Activated gamma-delta T cell treated with anti-CD3 and anti-CD28 coated beads, Interleukin-2, amount 50 U/mL, for 16 hours (primary cell): Measurements from ENCODE around the gene HOXA9.

ENCODE experiments used
- DNase-seq: peaks from one replicate; pipeline ENCODE4 v3.0.0-alpha.2; 2020; ENCODE audit warnings: low read depth

The HOXA9 gene

DNA sequence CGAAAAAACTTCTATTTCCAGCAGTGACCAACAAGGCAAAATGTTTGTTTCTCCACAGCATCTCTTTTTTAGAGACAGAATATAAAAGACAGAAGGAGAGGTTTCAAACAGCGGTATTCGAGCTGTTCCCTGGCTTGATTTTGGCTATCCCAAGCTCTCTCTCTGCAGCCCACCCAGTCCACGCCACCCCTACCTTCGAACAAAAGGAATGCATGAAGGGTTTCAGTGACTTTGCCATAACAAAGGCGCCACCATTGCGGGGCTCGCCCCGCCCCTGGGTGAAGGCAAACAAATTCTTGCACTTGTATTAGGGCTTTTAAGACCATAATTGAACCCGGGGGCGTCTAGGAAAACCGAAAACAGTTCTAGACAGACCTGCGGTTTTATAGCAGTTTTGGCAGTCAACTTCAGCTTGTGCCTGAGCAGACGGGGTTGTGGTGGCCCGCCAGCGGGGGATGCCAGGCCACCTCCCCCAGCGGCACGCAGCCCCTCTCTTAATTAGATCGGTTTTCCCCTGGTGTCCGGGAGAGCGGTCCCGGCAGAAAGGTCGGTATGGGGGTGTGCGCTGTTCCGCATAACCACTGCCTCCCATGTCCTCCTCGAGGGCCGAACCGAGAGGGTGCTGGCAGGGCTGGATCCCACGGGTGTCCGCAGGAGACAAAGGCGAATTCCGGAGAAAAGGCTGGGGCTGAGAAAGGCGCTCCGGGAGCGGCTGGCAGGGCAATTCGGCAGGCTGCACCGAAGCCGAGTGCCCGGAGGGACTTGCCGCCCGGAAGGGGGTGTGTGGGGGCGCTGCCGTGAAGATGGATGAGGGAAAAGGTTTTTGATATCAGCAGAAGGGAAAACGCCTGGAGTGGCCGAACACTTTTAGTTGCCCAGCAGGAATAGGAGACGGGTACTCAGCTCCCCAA is 22.4 kb upstream of the HOXA9 start:
- DNase-seq, result no peak

DNA sequence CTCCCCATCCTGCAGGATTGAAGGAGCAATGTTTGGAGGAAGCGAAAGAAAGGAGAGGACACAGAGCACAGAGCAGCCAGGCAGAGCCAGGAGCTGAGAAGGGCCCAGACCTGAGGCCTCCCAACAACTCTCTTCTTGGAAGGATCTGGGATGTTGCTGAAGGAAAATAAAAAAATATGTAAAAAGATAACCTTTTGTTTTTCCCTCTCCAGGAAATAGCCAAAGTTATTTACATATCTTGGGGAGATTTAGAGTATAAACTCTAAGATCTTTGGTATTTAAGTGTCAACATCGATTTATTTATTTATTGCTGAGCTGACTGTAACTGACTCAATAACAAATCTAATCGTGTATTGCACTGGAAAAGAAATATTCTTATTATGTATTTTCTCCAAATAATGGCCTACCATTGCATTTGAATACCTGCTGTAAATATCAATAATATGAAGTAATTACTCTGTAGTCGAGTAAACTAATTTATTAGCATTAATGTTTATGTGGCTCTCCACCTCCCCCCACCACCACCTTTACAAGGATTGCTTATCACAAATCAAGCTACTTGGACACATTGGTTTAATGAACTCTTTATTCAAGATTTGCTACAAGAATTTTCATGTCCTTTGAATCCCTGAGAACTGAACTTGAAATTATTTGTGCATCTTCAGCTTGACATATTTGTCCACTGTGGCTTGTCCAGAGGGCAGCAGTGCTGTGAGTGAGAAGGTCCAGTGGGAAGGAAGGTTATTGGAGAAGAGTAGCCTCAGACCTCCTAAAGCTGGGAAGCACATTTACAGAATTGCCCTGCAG is 21.5 kb upstream of the HOXA9 start:
- no peak for DNase-seq

DNA sequence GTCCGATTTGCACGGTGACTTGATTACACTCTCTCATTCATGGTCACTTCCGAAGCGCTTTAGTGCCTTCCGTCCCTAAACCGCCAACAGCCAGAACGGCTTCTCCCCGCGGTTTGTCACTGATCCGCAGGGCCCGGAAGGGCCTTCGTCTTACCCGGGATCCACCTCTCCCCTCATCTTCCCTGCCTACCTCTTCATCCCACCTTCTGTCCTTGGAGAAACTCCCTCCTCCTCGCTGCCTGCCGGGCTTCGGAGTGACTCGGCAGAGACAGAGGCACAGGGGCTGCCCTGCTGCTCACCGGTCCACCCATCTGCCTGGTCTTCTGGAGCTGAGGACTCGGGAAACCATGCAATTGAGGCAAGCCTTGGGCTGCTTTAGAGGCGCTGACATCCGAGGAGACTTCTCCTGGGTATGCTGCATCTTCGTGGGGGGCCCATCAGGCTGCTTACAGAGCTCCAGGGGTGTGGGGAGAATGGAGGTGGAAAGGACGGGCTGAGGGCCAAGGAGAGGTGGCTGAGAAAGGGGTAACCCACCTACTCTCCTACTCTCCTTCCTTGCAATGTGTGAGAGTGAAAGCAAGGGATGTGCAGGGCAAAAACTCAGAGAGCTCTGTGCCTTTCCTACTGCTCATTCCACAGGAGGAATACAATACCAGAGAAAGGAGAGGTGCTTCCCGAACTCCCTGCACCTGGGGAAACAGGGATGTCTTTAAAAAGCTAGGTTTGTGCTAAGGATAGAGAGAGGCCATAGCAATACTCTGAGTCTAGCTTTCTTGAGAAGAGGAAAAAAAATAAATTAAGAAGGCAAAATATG is 20.7 kb upstream of the HOXA9 start:
- DNase-seq, result no peak

DNA sequence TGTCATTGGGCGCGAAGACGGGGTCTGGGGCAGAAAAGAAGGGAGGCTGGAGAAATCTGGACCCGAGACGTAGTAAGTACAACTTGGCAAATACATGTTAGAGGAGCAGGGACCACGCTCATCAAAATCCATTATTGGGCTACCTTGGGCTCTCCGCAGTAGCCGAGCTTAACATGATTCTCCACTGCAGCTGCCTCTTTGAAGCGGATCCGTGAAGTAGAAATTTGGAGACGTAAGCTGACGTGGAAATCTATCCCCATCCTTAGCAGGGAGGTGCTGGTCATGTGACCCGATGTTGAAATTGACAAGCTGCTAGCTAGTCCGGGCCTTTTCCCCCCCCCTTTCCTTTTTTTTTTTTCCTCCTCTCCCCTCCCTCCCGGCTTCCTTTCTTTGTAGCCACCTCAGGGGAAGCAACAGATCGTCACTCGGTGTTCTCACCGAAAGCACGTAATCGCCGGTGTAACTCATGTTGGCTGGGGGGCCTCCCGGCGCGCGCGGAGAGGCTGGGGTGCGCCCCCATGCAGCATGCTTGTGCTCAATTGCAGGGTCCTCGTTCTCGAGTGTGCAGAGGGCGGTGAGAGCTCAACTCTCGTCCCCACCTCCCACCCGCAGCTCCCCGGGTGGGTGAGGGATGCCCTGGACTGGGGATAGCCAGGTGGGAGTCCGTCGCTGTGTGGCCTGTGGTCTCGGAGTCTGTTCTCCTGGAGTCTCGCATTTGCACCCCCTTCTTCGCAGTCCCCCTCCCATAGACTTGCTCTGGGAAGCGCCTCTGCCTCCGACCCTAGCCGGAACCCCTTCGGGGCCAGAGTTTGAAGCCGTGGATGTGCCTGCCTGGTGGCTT is 19.9 kb upstream of the HOXA9 start, which contains the start of gene HOXA11:
HOXA11 (minus strand) TSS at position 220 of the 841 bp plus-strand sequence; CDS start at position 132, 88 bp downstream.
- DNase-seq, result no peak

DNA sequence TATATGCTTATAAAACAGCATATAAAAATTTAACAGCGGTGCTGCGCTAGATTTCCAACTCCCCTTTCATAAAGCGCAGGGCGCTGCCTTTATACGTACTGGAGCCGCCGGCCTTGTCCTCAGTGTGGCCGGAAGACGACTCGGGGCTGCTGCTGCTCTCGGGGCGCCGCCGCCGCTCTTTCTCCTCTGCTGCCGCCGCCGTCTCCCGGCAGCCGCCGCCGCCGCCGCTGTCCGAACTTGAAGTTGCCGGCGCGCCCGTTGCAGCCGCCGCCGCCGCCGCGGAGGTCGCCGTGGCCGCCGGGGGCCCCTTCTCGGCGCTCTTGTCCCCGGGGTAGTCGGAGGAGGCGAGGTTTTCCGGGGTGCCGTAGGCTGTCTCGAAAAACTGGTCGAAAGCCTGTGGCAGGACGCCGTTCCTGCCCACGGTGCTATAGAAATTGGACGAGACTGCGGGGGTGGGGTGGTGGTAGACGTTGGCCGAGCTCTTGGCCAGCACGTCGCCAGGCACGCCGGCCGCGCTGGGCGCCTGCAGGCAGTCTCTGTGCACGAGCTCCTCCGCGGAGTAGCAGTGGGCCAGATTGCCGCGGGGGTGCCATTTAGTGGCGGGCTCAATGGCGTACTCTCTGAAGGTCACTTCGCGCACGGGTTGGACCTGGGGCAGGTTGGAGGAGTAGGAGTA is 19.1 kb upstream of the HOXA9 start:
- no peak for DNase-seq

DNA sequence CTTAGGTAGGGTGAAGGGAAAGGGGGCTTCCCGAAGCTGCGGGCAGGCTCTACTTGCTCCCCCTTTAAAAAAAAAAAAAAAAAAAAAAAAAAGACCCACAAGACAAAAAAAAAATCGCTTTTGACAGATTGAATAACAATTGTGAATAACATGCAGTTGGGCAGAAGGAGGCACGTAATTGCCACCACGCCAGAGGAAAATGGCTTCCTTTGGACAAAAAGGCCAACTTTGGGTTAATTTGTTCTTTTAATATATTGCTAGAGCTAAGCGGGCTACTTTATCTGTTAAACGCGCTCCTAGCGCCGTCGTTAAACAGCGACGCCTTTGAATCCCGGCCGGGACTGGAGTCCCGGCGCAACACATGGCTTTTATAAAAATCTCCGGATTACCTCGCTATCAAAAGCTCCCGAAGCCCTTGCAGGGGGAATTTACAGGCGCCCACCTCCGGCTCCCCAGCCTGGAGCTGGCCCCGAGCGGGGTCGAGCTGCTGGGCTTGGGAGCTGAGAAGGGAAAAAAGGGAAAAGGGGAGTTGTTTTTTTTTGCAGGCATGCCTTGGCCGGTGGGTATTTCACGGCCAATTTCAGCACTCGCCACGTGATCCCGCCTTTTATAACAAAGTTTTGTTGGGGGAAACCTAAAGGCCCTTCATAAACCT is 18.5 kb upstream of the HOXA9 start:
- DNase-seq, result no peak

DNA sequence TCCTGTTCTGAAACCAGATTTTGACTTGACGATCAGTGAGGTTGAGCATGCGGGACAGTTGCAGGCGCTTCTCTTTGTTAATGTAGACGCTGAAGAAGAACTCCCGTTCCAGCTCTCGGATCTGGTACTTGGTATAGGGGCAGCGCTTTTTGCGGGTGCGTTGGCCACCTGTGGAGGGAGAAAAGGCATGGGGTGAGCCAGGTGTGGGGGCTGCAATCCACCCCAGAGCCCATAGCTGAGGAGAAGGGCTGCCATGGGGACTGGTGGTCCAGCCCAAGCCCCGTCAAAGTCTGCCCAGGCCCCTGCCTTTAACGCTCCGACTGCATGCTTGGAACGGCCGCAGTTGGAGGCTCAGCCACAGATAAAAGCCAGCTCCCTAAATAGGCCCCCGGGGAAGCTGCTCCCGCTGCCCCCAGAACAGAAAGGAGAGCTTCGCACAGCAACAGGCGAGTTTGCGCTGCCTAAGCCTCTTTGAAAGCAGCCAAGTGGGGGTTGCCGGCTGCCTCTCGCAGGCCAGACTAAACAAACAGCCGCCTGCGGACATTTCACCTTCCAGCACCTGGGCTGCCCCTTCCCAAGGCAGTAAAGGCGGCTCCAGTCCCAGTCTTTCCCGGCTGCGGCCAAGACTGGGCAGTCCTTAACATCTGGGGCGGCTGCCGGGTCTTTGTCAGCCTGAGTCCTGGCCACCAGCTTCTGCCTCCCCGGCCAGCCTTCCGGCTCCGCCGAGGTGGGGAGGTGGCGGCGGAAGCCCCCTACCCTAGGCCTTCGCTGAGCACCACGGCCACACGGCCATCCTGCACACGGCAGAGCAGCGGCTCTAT is 17.7 kb upstream of the HOXA9 start:
- no peak for DNase-seq

DNA sequence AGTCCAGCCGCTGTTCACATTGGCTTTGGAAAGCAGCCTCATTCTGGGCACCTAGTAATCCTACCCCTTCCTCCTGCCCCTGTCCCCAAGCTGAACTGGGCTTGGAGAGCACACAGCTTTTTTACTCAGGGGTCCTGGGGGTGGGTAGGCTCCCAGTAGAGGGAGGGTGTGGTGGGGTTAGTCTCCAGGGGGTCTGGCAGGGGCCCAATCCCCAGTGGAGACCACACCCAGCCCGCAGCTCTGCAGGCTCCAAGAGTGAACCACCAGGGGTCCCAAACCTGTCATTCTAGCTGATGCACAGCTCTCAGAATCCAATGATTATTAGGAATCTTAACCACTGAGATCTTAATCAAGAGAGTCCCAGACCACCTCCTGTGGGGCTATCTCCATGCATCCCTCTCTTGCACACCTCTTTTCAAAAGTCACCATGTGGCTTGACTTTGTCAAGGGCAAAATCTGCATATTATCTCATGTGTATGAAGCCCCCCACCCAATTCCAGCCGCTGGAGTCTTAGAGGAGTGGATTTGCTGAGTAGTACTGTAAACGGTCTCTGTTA is 17.0 kb upstream of the HOXA9 start:
- no peak for DNase-seq

DNA sequence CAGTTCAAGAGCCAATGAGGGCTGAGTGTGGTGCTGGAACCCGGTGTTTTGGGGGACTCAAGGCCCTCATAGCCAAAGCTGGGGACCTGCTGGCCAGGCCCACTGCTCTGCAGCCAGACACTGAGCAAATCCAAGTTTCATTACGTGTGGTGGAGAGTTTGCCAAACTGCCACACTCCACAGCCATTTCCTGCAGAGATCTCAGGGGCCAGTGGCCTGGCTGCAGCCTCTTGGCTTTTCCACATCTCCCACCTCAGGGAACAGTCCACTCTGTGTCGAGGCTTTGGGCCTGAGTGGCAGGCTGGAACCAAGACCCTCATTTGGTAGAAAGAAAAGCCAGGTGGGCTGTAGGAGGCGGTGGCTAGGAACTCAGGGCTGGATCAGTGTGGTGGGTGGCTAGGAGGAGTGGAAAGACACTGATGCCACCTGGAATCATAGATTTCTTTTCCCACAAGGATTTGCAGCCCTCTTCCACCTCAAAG is 16.5 kb upstream of the HOXA9 start:
- DNase-seq, result no peak

DNA sequence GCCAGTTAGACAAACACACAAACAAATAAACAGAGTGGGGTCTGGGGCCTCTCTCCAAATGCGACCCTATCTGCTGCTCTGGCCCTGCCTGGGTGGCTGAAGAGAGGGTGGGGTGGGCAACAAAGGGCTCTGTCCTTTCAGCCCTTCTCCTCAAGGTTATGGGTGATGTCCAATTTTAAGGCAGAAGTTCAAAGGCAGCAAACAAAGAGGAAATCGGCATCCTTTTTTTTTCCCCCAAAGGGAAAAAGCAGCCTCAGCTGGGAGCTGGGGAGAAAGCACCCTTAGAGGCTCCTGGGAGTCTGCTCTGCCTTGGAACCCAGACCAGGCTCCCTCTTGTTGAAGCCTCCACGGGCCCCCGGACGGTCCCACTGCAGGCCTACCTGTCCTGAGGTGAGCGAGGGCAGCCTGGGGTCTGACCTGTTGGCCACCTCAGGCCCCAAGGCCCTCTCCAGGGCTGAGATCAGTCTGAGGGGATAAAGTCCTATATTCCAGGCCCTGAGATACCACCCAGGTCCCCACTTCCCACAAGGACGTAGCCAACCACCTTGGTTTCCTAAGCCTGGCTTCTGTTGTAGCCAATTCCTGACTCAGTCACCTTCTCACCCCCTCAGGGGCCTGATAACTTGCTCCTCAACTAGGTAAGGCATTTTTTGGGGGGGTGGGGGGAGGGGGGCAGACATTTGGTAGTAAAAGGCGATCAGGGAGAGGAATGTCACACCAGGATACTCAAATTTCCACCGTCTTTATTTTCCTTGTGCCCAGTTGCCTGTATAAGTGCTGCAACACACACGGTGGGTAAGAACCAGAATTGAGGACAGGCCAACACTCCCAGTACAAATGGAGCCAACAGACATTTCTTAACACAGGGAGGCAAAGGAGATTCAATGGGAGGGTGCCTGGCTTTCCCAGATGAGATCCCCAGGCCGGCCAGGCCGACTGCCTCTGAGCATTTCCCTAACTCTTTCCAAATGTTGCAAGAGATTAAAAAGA is 15.4 kb upstream of the HOXA9 start:
- no peak for DNase-seq

DNA sequence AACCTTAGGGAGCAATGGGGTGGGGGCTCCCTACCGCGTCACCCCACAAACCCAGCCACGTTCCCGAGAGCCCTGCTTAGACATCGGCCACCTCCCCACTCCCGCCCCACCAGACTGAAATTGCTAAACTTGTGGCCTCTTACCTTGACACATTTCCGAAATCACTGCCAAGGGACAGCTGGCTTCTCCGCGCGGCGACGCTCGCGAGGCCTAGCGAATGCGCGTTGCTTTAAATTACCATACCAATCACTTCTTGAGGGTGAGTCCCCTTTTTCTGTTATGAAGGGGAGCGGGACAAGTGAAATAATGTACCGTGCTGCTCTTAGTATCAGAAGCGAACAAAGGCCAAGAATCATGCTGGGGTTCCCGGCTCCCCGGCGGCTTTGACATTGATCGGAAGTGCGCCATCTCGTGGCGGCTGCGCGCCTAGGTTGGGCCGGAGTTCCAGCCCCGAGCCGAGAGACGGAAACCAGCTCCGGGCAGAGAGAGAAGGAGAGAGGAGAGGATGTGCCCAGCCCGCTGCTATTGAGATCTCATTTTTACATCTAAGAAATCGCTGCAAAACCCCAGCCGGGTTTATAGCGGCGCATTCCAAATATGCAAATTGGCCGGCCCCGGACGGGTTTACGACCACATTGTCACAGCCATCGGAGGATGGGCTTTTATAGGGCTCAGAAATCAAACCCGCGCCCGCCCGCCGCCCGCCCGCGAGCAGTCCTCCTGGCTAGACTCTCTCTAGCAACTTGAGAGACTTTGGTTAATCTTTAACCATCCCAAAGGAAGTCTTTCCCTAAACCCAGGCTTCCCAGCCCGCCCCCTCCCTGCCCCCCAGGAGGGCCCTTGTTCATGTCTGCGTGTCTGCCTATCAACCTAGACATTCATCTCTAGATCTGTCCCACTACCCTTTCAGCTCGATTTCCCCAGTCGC is 14.4 kb upstream of the HOXA9 start:
- DNase-seq, result peak; percentile 47

DNA sequence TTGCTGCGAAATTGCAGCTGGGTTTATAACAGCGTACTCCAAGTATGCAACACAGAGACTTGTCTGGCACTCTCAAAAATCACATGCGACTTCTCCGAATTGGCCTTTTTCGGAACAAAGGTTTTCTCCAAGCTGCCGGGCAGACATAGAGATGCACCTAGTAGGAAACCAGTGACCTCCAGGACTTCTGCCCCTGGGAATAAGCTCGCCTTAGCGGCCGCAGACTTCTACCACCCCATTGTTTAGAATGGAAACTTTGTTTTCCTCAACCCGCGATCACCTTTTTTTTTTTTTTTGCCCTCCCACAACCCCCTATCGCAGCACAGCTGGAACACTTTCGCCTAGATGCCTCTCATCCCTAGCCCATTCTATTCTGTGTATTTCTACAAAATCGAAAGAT is 13.7 kb upstream of the HOXA9 start:
- no peak for DNase-seq

DNA sequence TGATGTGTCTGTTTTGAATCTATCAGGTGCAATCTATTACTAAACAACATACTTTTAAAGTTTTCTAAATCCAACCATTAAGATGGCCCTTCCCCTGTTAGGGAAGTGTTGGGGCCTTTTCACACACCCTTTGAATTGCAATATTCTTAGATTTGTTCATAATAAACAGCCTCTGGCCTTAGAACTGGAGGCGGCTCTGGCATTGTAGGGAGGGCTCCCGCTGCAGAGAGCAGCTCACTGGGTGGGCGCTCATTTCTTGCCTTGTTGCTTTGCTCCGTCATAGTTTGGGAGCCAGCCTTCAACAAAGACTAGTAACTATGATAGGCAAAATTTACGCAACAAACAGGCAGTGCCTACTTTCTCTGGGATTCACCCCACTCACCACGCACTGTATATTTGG is 13.0 kb upstream of the HOXA9 start:
- no peak for DNase-seq

DNA sequence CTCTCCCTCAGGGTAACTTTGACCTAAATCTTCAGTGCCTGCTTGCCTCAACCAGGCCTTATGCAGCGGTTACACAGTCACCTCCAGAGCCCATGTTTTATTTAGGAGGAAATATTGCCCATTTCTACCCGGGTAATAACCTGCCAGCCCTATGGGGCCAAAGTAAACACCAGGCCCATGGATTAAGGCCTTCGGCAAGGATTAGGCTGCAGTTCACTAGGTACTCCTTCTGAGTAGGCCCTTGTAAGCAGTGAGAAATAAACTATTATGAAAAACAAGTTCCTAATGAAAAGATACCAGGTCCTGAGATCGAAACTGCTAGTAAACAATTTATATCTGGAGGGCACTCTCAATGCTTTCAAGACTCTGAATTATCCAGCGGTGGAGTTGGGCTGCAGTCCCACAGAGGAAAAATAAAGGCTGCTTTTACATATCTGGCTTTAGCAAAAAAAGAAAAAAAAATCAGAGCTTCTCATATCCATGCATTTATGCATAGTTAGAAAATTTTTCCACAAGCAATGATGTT is 12.5 kb upstream of the HOXA9 start:
- no peak for DNase-seq

DNA sequence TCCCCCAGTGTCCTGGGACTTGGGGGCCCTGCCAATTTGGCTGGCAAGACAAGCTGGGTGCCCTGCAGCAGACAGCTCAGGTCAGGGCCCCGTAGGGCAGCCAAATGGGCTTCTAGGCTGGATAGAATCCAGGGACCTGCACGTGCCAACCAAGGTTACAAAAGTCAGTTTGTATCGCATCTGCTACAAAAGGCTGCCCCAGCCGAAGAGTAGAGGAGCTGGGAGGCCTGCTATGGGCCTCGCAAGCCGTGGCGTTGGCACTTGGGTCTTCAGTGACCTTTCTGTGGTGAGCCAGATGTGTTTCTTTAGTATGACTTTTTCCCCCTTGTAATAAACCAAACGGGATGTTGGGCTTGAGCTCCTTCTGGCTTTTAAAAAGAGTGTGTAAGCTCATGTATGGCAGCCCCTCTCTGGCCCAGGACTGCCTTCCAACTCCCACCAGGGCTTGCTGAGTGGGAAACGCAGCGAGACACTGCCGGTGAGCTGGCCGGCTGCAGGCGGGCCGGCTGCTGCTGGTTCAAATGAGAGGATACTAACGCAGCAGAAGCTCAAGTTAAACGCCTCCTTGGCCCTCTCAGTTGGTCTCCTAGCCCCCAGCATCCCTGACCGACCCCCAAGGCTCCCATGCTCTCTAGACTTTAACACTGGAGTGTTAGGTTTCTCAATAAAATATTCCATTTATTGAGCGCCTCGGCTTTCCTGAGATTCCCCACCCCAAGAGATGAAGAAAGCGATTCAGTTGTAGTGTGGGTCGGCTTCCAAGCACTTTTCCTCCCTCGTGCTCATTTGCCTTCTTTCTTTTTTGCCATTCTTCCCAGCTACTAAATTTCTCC is 11.8 kb upstream of the HOXA9 start:
- no peak for DNase-seq
